KBM-7 (cell line): Measurements from ENCODE around the gene ADAM11.
A peak's percentile ranks its signal among the peaks of the same experiment; 100 is the strongest.
"Not testable (repeated sequence)": the region's sequence is repeated elsewhere in the genome, so short reads cannot be mapped to it uniquely, and the experiment has no call there.

Experiments used
- DNase-seq: peaks from one replicate; pipeline ENCODE4 v3.0.0-alpha.2; 2015
- in situ Hi-C: fragments of 300-500 bp; cut with MboI; formaldehyde crosslinking; loops from 2 replicates; pipeline ENCODE4 v1.14.3; 2020; ENCODE audit warnings: low sequenced_read_pairs, low pct_unique_long_range_greater_than_20kb, mixed read lengths

The ADAM11 gene

GRCh38 chr17:44788139-44788538 lies 29.4 kb downstream of the ADAM11 start:
- no peak for DNase-seq
- in situ Hi-C loops = no loop called here

GRCh38 chr17:44792276-44792675 lies 33.5 kb downstream of the ADAM11 start:
- no peak for DNase-seq
- in situ Hi-C loops = no loop called here

GRCh38 chr17:44793885-44794842 lies 35.4 kb downstream of the ADAM11 start:
- in situ Hi-C loops = no loop called here
- DNase-seq = no peak

GRCh38 chr17:44794851-44795413 lies 36.1 kb downstream of the ADAM11 start:
- in situ Hi-C loops = no loop called here
- peak; percentile 79 for DNase-seq

- in situ Hi-C loops = no loop called here
- DNase-seq = no peak
These were observed 36.6 kb downstream of the ADAM11 start for GRCh38 chr17:44795421-44795820.

GRCh38 chr17:44795928-44796327 lies 37.1 kb downstream of the ADAM11 start:
- DNase-seq = no peak
- in situ Hi-C loops = no loop called here

- in situ Hi-C loops = no loop called here
These were observed 37.9 kb downstream of the ADAM11 start for GRCh38 chr17:44796731-44797130.

GRCh38 chr17:44797802-44798201 lies 39.0 kb downstream of the ADAM11 start:
- in situ Hi-C loops = no loop called here
- DNase-seq = no peak

More at GRCh38 chr17:44796731-44797130, 37.9 kb downstream of the ADAM11 start:
- no peak for DNase-seq

- in situ Hi-C loops = no loop called here
- DNase-seq = no peak
These were observed 39.6 kb downstream of the ADAM11 start for GRCh38 chr17:44798356-44798755.

- no peak for DNase-seq
- in situ Hi-C loops = no loop called here
These were observed 43.1 kb downstream of the ADAM11 start for GRCh38 chr17:44801880-44802279.

- no peak for DNase-seq
- in situ Hi-C loops = no loop called here
These were observed 45.7 kb downstream of the ADAM11 start for GRCh38 chr17:44804302-44805089.

- DNase-seq = no peak
- in situ Hi-C loops = no loop called here
These were observed 48.5 kb downstream of the ADAM11 start for GRCh38 chr17:44807093-44807816.

GRCh38 chr17:44807817-44808155 lies 49.0 kb downstream of the ADAM11 start:
- in situ Hi-C loops = no loop called here
- DNase-seq = no peak

GRCh38 chr17:44808156-44808555 lies 49.4 kb downstream of the ADAM11 start:
- no peak for DNase-seq
- in situ Hi-C loops = no loop called here

GRCh38 chr17:44808656-44809388 lies 50.0 kb downstream of the ADAM11 start:
- DNase-seq, in situ Hi-C loops: not testable (repeated sequence)

GRCh38 chr17:44812263-44812662 lies 53.5 kb downstream of the ADAM11 start:
- in situ Hi-C loops = no loop called here

GRCh38 chr17:44818508-44818907 lies 59.7 kb downstream of the ADAM11 start:
- DNase-seq, in situ Hi-C loops: not testable (repeated sequence)

More at GRCh38 chr17:44812263-44812662, 53.5 kb downstream of the ADAM11 start:
- DNase-seq = no peak

- no peak for DNase-seq
- in situ Hi-C loops = no loop called here
These were observed 61.9 kb downstream of the ADAM11 start for GRCh38 chr17:44820631-44821212.
